HL-60 (cell line): Measurements from ENCODE around the gene SBK3.

Source experiments
- GABPA ChIP-seq: IDR thresholded peaks from 2 replicates; pipeline ENCODE4 v1.6.1; 2012; ENCODE audit warnings: low read depth
- POLR2AphosphoS5 ChIP-seq: IDR thresholded peaks from 2 replicates; pipeline ENCODE4 v1.6.1; 2012; ENCODE audit warnings: low read depth
- REST ChIP-seq: IDR thresholded peaks from 2 replicates; pipeline ENCODE4 v1.6.1; 2012; ENCODE audit warnings: low read depth; ENCODE audit not compliant: insufficient replicate concordance
- SPI1 ChIP-seq: IDR thresholded peaks from 2 replicates; pipeline ENCODE4 v1.6.1; 2012; ENCODE audit warnings: low read depth, mild to moderate bottlenecking, borderline replicate concordance
- TF ChIP-seq, protein P1 (sequence below): IDR thresholded peaks from one replicate; pipeline ENCODE4 v1.5.1; 2011; ENCODE audit warnings: low read length, control low read depth, inconsistent platforms; ENCODE audit not compliant: insufficient read depth

- TF ChIP-seq, protein P1, sequence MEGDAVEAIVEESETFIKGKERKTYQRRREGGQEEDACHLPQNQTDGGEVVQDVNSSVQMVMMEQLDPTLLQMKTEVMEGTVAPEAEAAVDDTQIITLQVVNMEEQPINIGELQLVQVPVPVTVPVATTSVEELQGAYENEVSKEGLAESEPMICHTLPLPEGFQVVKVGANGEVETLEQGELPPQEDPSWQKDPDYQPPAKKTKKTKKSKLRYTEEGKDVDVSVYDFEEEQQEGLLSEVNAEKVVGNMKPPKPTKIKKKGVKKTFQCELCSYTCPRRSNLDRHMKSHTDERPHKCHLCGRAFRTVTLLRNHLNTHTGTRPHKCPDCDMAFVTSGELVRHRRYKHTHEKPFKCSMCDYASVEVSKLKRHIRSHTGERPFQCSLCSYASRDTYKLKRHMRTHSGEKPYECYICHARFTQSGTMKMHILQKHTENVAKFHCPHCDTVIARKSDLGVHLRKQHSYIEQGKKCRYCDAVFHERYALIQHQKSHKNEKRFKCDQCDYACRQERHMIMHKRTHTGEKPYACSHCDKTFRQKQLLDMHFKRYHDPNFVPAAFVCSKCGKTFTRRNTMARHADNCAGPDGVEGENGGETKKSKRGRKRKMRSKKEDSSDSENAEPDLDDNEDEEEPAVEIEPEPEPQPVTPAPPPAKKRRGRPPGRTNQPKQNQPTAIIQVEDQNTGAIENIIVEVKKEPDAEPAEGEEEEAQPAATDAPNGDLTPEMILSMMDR = no peak
- TF ChIP-seq REST (no peak), POLR2AphosphoS5 (no peak), GABPA (no peak), SPI1 (no peak)
Measured at GRCh38 chr19:55502197-55502952, 43.0 kb downstream of the SBK3 start.
